Suprapubic skin (tissue), 4 donors: Measurements from ENCODE around the gene C4orf54. TPM values are rescaled to one million over a fixed set of nuclear protein-coding genes. Genes with fewer than 3 reads are reported as not detected.

Source experiments
- DNase-seq, 2 donors: peaks; one replicate each; pipeline ENCODE4 v3.0.0-alpha.2; 2019; ENCODE audit warnings: low spot score in 2 of 2
- H3K27ac ChIP-seq: fragments of 200-600 bp; sonication (generic); one replicate; pipeline ENCODE4 v1.5.1; 2019
- H3K27me3 ChIP-seq: fragments of 200-600 bp; sonication (generic); one replicate; pipeline ENCODE4 v1.5.1; 2019
- H3K36me3 ChIP-seq: fragments of 200-600 bp; sonication (generic); one replicate; pipeline ENCODE4 v1.5.1; 2019
- H3K4me1 ChIP-seq: fragments of 200-600 bp; sonication (generic); one replicate; pipeline ENCODE4 v1.5.1; 2019
- H3K4me3 ChIP-seq: fragments of 200-600 bp; sonication (generic); one replicate; pipeline ENCODE4 v1.5.1; 2019; ENCODE audit warnings: mild to moderate bottlenecking
- H3K9me3 ChIP-seq: fragments of 200-600 bp; sonication (generic); one replicate; pipeline ENCODE4 v1.5.1; 2019
- CTCF ChIP-seq, 2 donors: fragments of 200-600 bp in 1 of 2; fragments of 450-650 bp in 1 of 2; sonication (generic) in 1 of 2; IDR thresholded peaks; one replicate each; pipeline ENCODE4 v1.5.1; 2016 to 2019; ENCODE audit warnings: antibody characterized with exemption in 2 of 2, mild to moderate bottlenecking in 1 of 2, moderate library complexity in 1 of 2
- EP300 ChIP-seq: sonication (generic); formaldehyde crosslinking; IDR thresholded peaks from one replicate; pipeline ENCODE4 v1.6.1; 2017; ENCODE audit warnings: antibody characterized with exemption
- POLR2A ChIP-seq, 2 donors: fragments of 450-650 bp; IDR thresholded peaks; one replicate each; pipeline ENCODE4 v1.6.1; 2017; ENCODE audit warnings: antibody characterized with exemption in 2 of 2, mild to moderate bottlenecking in 2 of 2, moderate library complexity in 2 of 2
- POLR2AphosphoS5 ChIP-seq, 3 donors: sonication (generic); formaldehyde crosslinking; IDR thresholded peaks; one replicate each; pipeline ENCODE4 v1.6.1; 2017; ENCODE audit warnings: antibody characterized with exemption in 3 of 3
- WGBS: methylation state at CpG from one replicate; pipeline ENCODE4 v1.1.5; 2018; 5-methylcytosine and 5-hydroxymethylcytosine counted together
- total RNA-seq, 4 donors: library from RNA; depleted of rRNA; stranded (reverse); fragments of >200 nt; gene quantifications; one replicate each; pipeline ENCODE4 v1.1.0, GENCODE V29; 2016

Gene C4orf54
- total RNA-seq, 4 donors from 2014 or later, result not detected

GRCh38 chr4:99640676-99641075 is 17.0 kb downstream of the C4orf54 start:
- Histone ChIP-seq H3K36me3 (no peaks in the 10 kb centered on the region), H3K4me3 (no peak overlapping the region), H3K27me3 (no peaks in the 10 kb centered on the region), H3K4me1 (no peaks in the 10 kb centered on the region), H3K9me3 (no peaks in the 10 kb centered on the region), H3K27ac (no peak overlapping the region)
- DNase-seq, result no peak
- no peak for TF ChIP-seq CTCF (IDR thresholded peaks at IDR 0.05)
- TF ChIP-seq POLR2A (IDR thresholded peaks at IDR 0.05), result no peak
- TF ChIP-seq EP300, result no peak
- no peak for TF ChIP-seq POLR2AphosphoS5 (IDR thresholded peaks at IDR 0.05)
- WGBS, result 67% methylated on average over 2 of the region's 2 CpGs

- no peaks in the 10 kb centered on the region for H3K36me3 ChIP-seq
- H3K4me3 ChIP-seq, result no peak overlapping the region
- 60% methylated on average over 5 of the region's 5 CpGs for WGBS
- H3K27ac ChIP-seq, result no peak overlapping the region
- no peak for DNase-seq
- H3K27me3 ChIP-seq, result no peaks in the 10 kb centered on the region
- no peaks in the 10 kb centered on the region for H3K9me3 ChIP-seq
- H3K4me1 ChIP-seq, result no peaks in the 10 kb centered on the region
- no peak for TF ChIP-seq POLR2AphosphoS5 (IDR thresholded peaks at IDR 0.05)
Observed at GRCh38 chr4:99637174-99637573, 20.5 kb downstream of the C4orf54 start.

GRCh38 chr4:99636422-99636821 is 21.2 kb downstream of the C4orf54 start:
- TF ChIP-seq POLR2A (IDR thresholded peaks at IDR 0.05) (no peak), CTCF (IDR thresholded peaks at IDR 0.05) (no peak), EP300 (no peak), POLR2AphosphoS5 (IDR thresholded peaks at IDR 0.05) (no peak)
- no peak for DNase-seq
- Histone ChIP-seq H3K36me3 (no peaks in the 10 kb centered on the region), H3K9me3 (no peaks in the 10 kb centered on the region), H3K4me1 (no peaks in the 10 kb centered on the region), H3K4me3 (no peak overlapping the region), H3K27me3 (no peaks in the 10 kb centered on the region), H3K27ac (no peak overlapping the region)
- WGBS, result 82% methylated on average over 2 of the region's 2 CpGs

GRCh38 chr4:99635601-99636000 is 22.0 kb downstream of the C4orf54 start:
- no peak overlapping the region for H3K27ac ChIP-seq
- 78% methylated on average over 3 of the region's 3 CpGs for WGBS
- H3K9me3 ChIP-seq, result no peaks in the 10 kb centered on the region
- no peaks in the 10 kb centered on the region for H3K36me3 ChIP-seq
- H3K4me3 ChIP-seq, result no peak overlapping the region
- no peaks in the 10 kb centered on the region for H3K4me1 ChIP-seq
- TF ChIP-seq POLR2A (IDR thresholded peaks at IDR 0.05) (no peak), CTCF (IDR thresholded peaks at IDR 0.05) (no peak), POLR2AphosphoS5 (IDR thresholded peaks at IDR 0.05) (no peak), EP300 (no peak)
- no peaks in the 10 kb centered on the region for H3K27me3 ChIP-seq
- no peak for DNase-seq

- DNase-seq, result no peak
- Histone ChIP-seq H3K9me3 (no peaks in the 10 kb centered on the region), H3K36me3 (no peaks in the 10 kb centered on the region), H3K27me3 (no peaks in the 10 kb centered on the region), H3K4me3 (no peak overlapping the region), H3K27ac (no peak overlapping the region), H3K4me1 (no peaks in the 10 kb centered on the region)
- 63% methylated on average over 1 of the region's 1 CpG for WGBS
- TF ChIP-seq POLR2A (IDR thresholded peaks at IDR 0.05) (no peak), CTCF (IDR thresholded peaks at IDR 0.05) (no peak), POLR2AphosphoS5 (IDR thresholded peaks at IDR 0.05) (no peak), EP300 (no peak)
Observed at GRCh38 chr4:99634742-99635360, 22.8 kb downstream of the C4orf54 start.

GRCh38 chr4:99633772-99634171 is 23.9 kb downstream of the C4orf54 start:
- 58% methylated on average over 14 of the region's 14 CpGs for WGBS
- DNase-seq, result no peak

More at GRCh38 chr4:99633772-99634171, 23.9 kb downstream of the C4orf54 start:
- Histone ChIP-seq H3K4me1 (no peaks in the 10 kb centered on the region), H3K36me3 (no peaks in the 10 kb centered on the region), H3K4me3 (no peak overlapping the region), H3K9me3 (no peaks in the 10 kb centered on the region), H3K27ac (no peak overlapping the region), H3K27me3 (no peaks in the 10 kb centered on the region)
- TF ChIP-seq EP300, result no peak
- TF ChIP-seq POLR2A (IDR thresholded peaks at IDR 0.05), result no peak
- TF ChIP-seq POLR2AphosphoS5 (IDR thresholded peaks at IDR 0.05), result no peak
- TF ChIP-seq CTCF (IDR thresholded peaks at IDR 0.05), result no peak
